Panc1 (cell line): ENCODE measurements around the gene ZBTB20. TPM values are rescaled to one million over a fixed set of nuclear protein-coding genes. Genes with fewer than 3 reads are reported as not detected.

Source experiments
- ATAC-seq: fragments of 200-7000 bp; cut with Tn5 transposase; 2 replicates; pipeline ENCODE4 v1.9.1; 2020; ENCODE audit warnings: mild to moderate bottlenecking, moderate library complexity
- BruUV-seq: library from RNA; stranded (reverse); fragments of 400-500 nt; replicated peaks from 2 replicates; lab custom pipeline; 2021; lab: Mats Ljungman, UMichigan
- CTCF ChIA-PET: fragments of 300-600 bp; sonication (Branson Sonifier 250); formaldehyde crosslinking; loops from one replicate; lab custom pipeline; 2022; ENCODE audit warnings: antibody characterized with exemption; lab: Charles Lee
- POLR2A ChIA-PET: fragments of 300-600 bp; sonication (Branson Sonifier 250); formaldehyde crosslinking; loops from one replicate; lab custom pipeline; 2022; ENCODE audit warnings: antibody characterized with exemption; lab: Charles Lee
- DNase-seq: peaks from one replicate; pipeline ENCODE4 v3.0.0-alpha.2; 2010; ENCODE audit warnings: low read depth, low spot score
- H3K27ac ChIP-seq: 2 replicates; pipeline ENCODE4 v1.5.1; 2011; ENCODE audit warnings: mild to moderate bottlenecking, low read length, inconsistent platforms
- H3K27me3 ChIP-seq: fragments of 200-500 bp; sonication (Bioruptor generic); 2 replicates; pipeline ENCODE4 v1.6.0; 2014; ENCODE audit warnings: low read length, inconsistent platforms; ENCODE audit not compliant: control insufficient read depth, insufficient read depth
- H3K36me3 ChIP-seq: fragments of 200-500 bp; sonication (Bioruptor generic); 2 replicates; pipeline ENCODE4 v1.5.1; 2014; ENCODE audit warnings: inconsistent platforms, mild to moderate bottlenecking, low read length, moderate library complexity; ENCODE audit not compliant: control insufficient read depth, insufficient read depth
- H3K4me1 ChIP-seq: 2 replicates; pipeline ENCODE4 v1.5.1; 2011; ENCODE audit warnings: inconsistent platforms, mild to moderate bottlenecking, low read length, moderate library complexity; ENCODE audit not compliant: control insufficient read depth, insufficient read depth
- H3K4me3 ChIP-seq, 2 experiments: 2 replicates each; pipeline ENCODE4 v1.5.1; 2011 to 2012; ENCODE audit warnings: low read depth in 2 of 2, low read length in 2 of 2, mild to moderate bottlenecking in 2 of 2, inconsistent platforms in 1 of 2, moderate library complexity in 1 of 2
- H3K9me3 ChIP-seq: fragments of 200-500 bp; sonication (Bioruptor generic); 2 replicates; pipeline ENCODE4 v1.5.1; 2014; ENCODE audit warnings: low read depth, mild to moderate bottlenecking, inconsistent platforms, low read length, moderate library complexity; ENCODE audit not compliant: control insufficient read depth, insufficient read depth
- CTCF ChIP-seq: fragments of 450-650 bp; IDR thresholded peaks from 2 replicates; pipeline ENCODE4 v1.5.1; 2017; ENCODE audit warnings: mild to moderate bottlenecking
- POLR2AphosphoS5 ChIP-seq: IDR thresholded peaks from 2 replicates; pipeline ENCODE4 v1.6.1; 2012; ENCODE audit warnings: mild to moderate bottlenecking, low read depth, low read length, moderate library complexity
- REST ChIP-seq, 2 experiments: IDR thresholded peaks; 2 replicates each; pipeline ENCODE4 v1.6.1; 2011 to 2012; ENCODE audit warnings: low read depth in 2 of 2, control low read depth in 1 of 2, low read length in 1 of 2, mild to moderate bottlenecking in 1 of 2, moderate library complexity in 1 of 2; ENCODE audit not compliant: insufficient read depth in 1 of 2
- SIN3A ChIP-seq: IDR thresholded peaks from 2 replicates; pipeline ENCODE4 v1.6.1; 2012; ENCODE audit warnings: low read depth, mild to moderate bottlenecking, low read length, moderate library complexity, borderline replicate concordance; ENCODE audit not compliant: insufficient read depth
- TCF7L2 ChIP-seq: IDR thresholded peaks from 2 replicates; pipeline ENCODE4 v1.6.1; 2011; ENCODE audit warnings: mild to moderate bottlenecking, low read depth, low read length, inconsistent platforms
- in situ Hi-C: cut with HindIII; loops from 2 replicates; pipeline ENCODE4 v1.10.0; 2016; ENCODE audit warnings: low sequenced_read_pairs, low pct_unique_long_range_greater_than_20kb
- intact Hi-C: fragments of 100-400 bp; cut with micrococcal nuclease; formaldehyde crosslinking; loops from one replicate; pipeline ENCODE4 v1.10.0; 2022; ENCODE audit not compliant: unreplicated experiment
- total RNA-seq: library from RNA; stranded (reverse); gene quantifications from one replicate; pipeline ENCODE4 v1.2.1, GENCODE V29; 2021; ENCODE audit not compliant: unreplicated experiment

ZBTB20 gene
- total RNA-seq, 1 experiment from 2014 or later = 4.1 TPM

GRCh38 chr3:114721864-114722263 lies 425.2 kb downstream of the ZBTB20 start:
- TF ChIP-seq REST (IDR thresholded peaks at IDR 0.05; ENCODE audit: insufficient read depth in 1 of 2, low read depth in 2 of 2, low read length in 1 of 2) (no peak), CTCF (no peak), TCF7L2 (no peak), POLR2AphosphoS5 (no peak), SIN3A (no peak)
- intact Hi-C loops (loop anchor here (10.0 kb wide), 1 partner anchor 247 kb away; no protein-coding TSS in a partner anchor), in situ Hi-C loops (no loop called here)
- ATAC-seq (no peak), DNase-seq (no peak)
- Histone ChIP-seq H3K4me1 (no peaks in the 10 kb centered on the region), H3K36me3 (no peaks in the 10 kb centered on the region), H3K9me3 (peaks cover 3% of the 10 kb centered on the region; the same call in 1 of the 2 replicates), H3K27ac (no peak overlapping the region), H3K27me3 (no peaks in the 10 kb centered on the region), H3K4me3 (no peak overlapping the region)
- CTCF ChIA-PET = no interaction called here
- POLR2A ChIA-PET = no interaction called here
- BruUV-seq = no TSS peak

- Histone ChIP-seq H3K27me3 (no peaks in the 10 kb centered on the region), H3K27ac (no peak overlapping the region), H3K36me3 (no peaks in the 10 kb centered on the region), H3K4me3 (no peak overlapping the region), H3K9me3 (peaks cover 3% of the 10 kb centered on the region; the same call in 1 of the 2 replicates), H3K4me1 (no peaks in the 10 kb centered on the region)
- TF ChIP-seq TCF7L2 = no peak
- TF ChIP-seq CTCF = no peak
- TF ChIP-seq REST (IDR thresholded peaks at IDR 0.05; ENCODE audit: insufficient read depth in 1 of 2, low read depth in 2 of 2, low read length in 1 of 2) = no peak
- TF ChIP-seq POLR2AphosphoS5 = no peak
- no peak for TF ChIP-seq SIN3A
- CTCF ChIA-PET = no interaction called here
- intact Hi-C loops (loop anchor here (10.0 kb wide), 1 partner anchor 246 kb away; no protein-coding TSS in a partner anchor), in situ Hi-C loops (no loop called here)
- POLR2A ChIA-PET = no interaction called here
- BruUV-seq = no TSS peak
- ATAC-seq = no peak
- DNase-seq = no peak
These were observed 425.9 kb downstream of the ZBTB20 start for GRCh38 chr3:114721209-114721608.
